ENCODE data around the gene RBM22. TPM values are rescaled to one million over a fixed set of nuclear protein-coding genes. Genes with fewer than 3 reads are reported as not detected.

RBM22 gene
- total RNA-seq, 1 donor from 2014 or later, result 30.5 TPM

- ATAC-seq, result no peak
- intact Hi-C loops (cut with DNase I), result loop anchor here (5.0 to 10.0 kb wide), 2 partner anchors 44 to 203 kb away; partner anchors contain the start of gene RBM22
Observed at GRCh38 chr5:150658121-150658520, 42.7 kb downstream of the RBM22 start.

DNA sequence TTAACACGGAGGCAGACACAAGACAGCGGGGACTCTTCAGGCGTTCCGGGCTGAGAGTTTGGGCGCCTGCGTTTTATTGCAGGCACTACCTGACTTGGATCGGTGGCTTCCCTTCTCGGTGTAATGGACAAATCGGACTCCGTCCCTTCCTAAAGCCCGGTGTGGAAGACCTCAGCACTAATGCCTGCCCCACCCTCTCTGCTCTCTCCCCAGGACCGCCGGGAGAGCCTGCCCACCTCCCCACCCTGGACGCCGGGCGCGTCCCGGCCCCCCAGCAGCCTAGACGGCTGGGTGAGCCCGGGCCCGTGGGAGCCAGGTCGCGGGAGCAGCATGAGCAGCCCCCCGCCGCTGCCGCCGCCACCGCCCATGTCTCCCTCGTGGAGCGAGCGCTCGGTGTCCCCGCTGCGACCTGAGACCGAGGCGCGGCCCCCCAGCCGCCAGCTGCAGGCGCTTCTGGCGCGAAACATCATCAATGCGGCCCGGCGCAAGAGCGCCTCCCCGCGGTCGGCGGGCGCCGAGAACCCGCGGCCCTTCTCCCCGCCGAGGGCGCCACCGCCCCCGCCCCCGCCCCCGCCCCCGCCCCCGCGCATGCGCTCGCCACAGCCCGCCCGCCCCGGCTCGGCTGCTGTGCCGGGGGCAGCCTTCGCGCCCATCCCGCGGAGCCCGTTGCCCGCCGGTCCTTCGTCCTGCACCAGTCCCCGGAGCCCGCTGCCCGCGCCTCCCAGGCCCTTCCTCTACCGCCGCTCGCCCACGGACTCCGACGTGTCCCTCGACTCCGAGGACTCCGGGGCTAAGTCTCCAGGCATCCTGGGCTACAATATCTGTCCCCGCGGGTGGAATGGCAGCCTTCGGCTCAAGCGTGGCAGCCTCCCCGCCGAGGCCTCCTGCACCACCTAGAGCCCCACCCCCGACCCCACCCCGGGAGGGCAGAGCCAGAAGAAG, 44.4 kb downstream of the RBM22 start:
- peak; percentile 88 for DNase-seq (ENCODE audit: missing footprints)
- ATAC-seq, result peak; percentile 65
- intact Hi-C loops (cut with DNase I), result loop anchor here (1.0 to 10.0 kb wide), 4 partner anchors 46 to 202 kb away; partner anchors contain the start of gene RBM22

More at GRCh38 chr5:150658121-150658520, 42.7 kb downstream of the RBM22 start:
- no peak for DNase-seq (ENCODE audit: missing footprints)

DNA sequence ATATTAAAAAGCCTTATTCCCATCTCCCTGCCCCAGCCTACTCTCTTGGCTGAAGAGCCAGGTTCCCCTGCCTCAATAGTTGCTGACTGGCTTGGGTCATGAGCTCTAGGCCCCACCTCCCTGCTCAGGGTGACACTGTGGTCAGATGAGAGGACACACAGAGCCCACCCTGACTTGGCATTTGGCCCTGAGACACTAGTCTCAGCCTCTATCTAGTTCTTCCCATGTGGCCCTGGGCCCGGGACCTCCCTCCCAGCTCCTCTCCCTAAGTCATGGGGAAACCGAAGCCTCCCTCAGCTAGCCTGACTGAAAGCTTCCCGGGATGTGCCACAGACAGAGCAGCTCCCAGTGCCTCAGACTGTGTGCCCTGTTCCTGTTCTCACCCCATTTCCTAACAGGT, 45.6 kb downstream of the RBM22 start:
- DNase-seq (ENCODE audit: missing footprints) (no peak), ATAC-seq (no peak)
- intact Hi-C loops (cut with DNase I), result loop anchor here (5.0 to 10.0 kb wide), 2 partner anchors 47 to 200 kb away; partner anchors contain the start of gene RBM22

DNA sequence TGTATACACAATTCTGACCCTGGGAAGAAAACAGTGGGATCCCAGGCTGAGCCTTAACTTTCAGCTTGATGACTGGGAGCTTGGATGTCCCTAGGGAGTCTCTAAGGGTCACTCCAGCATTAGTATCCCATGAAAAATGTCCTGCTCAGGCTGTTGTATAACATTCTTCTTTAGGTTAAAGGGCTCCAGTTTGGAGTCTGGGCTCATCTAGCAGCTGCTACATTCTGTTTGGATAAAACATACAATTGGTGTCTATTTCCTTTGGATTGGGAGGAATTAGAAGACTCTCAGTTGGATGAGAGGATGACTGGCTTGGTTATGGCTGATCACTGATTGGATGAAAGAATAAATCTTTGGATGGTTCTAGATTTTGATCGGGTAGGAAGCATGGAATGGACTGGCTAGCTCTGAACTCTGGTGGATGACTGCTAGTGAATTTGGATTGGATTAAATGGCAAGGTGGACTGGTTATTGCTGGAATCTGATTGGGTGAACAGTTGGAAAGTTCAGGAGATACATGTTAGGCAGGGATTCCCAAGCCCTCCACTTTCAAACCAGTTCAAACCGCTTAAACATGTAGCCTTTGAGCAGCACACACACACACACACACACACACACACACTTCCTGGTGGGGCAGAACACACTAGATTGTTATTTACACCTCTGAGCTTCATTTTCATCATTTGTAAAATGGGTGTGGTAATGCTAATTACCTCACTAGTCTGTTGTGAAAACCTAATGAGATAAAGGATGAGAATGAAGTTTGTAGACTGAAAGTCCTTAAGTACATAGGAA, 46.9 kb downstream of the RBM22 start:
- no peak for DNase-seq (ENCODE audit: missing footprints)
- intact Hi-C loops (cut with DNase I), result loop anchor here (10.0 kb wide), 1 partner anchor 199 kb away; no protein-coding TSS in a partner anchor
- no peak for ATAC-seq

- ATAC-seq (no peak), DNase-seq (ENCODE audit: missing footprints) (no peak)
- intact Hi-C loops (cut with DNase I), result loop anchor here (10.0 kb wide), 1 partner anchor 198 kb away; no protein-coding TSS in a partner anchor
Observed at GRCh38 chr5:150653145-150653761, 47.6 kb downstream of the RBM22 start.

GRCh38 chr5:150651924-150652671, 48.8 kb downstream of the RBM22 start:
- ATAC-seq (no peak), DNase-seq (ENCODE audit: missing footprints) (no peak)
- intact Hi-C loops (cut with DNase I), result loop anchor here (10.0 kb wide), 1 partner anchor 197 kb away; no protein-coding TSS in a partner anchor

DNA sequence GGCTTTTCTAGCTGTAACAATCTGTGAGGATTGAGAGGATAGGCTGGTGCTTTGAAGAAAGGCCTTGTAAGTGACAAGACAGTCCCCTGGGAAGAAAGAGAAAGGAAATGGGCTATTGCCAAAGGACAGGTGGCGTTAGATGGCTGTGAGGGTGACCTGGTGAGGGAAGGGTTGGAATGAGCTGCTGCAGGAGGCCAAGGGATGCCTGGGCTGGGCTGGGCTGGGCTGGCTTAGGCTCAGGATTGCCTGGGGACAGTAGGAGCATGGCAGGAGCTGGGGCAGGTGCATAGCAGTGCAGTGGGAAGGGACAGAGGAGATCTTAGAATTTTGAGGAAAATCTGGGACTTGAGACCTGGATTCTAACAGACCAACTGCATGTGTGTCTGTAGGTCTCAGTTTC, 49.5 kb downstream of the RBM22 start:
- intact Hi-C loops (cut with DNase I), result loop anchor here (10.0 kb wide), 1 partner anchor 197 kb away; no protein-coding TSS in a partner anchor

DNA sequence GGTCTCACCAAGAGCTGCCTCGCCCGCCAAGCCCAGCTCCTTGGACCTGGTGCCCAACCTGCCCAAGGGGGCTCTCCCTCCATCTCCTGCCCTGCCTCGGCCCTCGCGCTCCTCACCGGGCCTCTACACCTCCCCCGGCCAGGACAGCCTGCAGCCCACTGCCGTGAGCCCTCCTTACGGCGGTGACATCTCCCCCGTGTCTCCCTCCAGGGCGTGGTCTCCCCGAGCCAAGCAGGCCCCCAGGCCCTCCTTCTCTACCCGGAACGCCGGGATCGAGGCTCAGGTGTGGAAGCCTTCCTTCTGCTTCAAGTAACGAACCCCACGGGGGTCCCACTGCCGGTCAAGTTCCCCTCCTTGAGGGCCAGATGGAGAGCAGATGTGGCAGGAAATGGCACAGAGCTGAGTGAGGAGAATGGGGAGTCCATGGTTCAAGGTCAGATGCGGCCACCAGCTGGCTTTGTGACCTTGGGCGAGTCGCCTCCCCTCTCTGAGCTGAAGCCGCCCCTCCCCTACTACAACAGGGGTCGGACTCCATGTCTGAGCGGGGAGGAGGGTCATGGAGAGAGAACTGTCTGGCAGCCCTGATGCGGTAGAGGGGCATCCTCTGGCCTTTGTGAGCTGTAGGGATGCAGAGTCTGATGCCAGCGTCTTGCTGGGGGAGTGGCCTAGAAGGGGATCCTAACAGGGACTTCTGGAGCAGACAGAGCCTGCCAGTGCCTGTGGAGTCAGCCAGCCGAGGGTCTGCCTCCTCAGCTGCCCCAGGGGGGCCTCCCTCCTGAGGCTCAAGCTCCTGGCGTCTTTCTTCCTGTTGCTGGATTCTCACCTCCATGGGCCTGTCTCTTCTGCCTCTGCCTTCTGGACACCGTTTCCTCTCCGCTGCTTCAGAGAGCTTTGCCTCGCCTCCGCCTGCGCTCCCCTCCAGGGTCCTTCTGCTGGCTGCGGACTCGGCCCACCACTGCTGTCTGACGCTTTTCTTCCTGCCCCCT, 50.5 kb downstream of the RBM22 start:
- DNase-seq (ENCODE audit: missing footprints) (no peak), ATAC-seq (no peak)
- intact Hi-C loops (cut with DNase I), result loop anchor here (10.0 kb wide), 1 partner anchor 196 kb away; no protein-coding TSS in a partner anchor

More for the DNA sequence above, 49.5 kb downstream of the RBM22 start:
- DNase-seq (ENCODE audit: missing footprints), result no peak
- ATAC-seq, result no peak

DNA sequence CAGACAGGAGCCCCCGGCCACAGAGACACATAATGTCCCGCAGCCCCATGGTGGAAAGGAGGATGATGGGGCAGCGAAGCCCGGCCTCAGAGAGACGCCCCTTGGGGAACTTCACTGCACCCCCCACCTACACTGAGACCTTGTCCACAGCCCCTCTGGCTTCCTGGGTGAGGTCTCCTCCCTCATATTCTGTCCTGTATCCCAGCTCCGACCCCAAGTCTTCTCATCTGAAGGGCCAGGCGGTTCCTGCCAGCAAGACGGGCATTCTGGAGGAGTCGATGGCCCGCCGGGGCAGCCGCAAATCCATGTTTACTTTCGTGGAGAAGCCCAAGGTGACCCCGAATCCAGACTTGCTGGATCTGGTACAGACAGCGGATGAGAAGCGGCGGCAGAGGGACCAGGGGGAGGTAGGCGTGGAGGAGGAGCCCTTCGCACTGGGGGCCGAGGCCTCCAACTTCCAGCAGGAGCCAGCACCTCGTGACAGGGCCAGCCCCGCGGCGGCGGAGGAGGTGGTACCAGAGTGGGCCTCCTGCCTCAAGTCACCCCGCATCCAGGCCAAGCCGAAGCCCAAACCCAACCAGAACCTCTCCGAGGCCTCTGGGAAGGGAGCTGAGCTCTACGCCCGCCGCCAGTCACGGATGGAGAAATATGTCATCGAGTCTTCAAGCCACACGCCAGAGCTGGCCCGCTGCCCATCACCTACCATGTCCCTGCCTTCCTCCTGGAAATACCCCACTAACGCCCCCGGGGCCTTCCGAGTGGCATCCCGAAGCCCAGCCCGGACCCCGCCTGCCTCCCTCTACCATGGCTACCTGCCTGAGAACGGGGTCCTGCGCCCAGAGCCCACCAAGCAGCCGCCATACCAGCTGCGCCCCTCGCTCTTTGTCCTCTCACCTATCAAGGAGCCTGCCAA, 51.5 kb downstream of the RBM22 start:
- DNase-seq (ENCODE audit: missing footprints) (peak; percentile 86), ATAC-seq (peak; percentile 30)
- intact Hi-C loops (cut with DNase I), result loop anchor here (5.0 to 10.0 kb wide), 2 partner anchors 37 to 195 kb away; no protein-coding TSS in a partner anchor

- intact Hi-C loops (cut with DNase I), result loop anchor here (5.0 kb wide), 1 partner anchor 36 kb away; no protein-coding TSS in a partner anchor
- ATAC-seq (no peak), DNase-seq (ENCODE audit: missing footprints) (no peak)
Observed at GRCh38 chr5:150648294-150649107, 52.4 kb downstream of the RBM22 start.

- ATAC-seq (peak; percentile 64), DNase-seq (ENCODE audit: missing footprints) (peak; percentile 89)
- intact Hi-C loops (cut with DNase I), result loop anchor here (5.0 kb wide), 1 partner anchor 35 kb away; no protein-coding TSS in a partner anchor
Observed at GRCh38 chr5:150647275-150648251, 53.3 kb downstream of the RBM22 start.

DNA sequence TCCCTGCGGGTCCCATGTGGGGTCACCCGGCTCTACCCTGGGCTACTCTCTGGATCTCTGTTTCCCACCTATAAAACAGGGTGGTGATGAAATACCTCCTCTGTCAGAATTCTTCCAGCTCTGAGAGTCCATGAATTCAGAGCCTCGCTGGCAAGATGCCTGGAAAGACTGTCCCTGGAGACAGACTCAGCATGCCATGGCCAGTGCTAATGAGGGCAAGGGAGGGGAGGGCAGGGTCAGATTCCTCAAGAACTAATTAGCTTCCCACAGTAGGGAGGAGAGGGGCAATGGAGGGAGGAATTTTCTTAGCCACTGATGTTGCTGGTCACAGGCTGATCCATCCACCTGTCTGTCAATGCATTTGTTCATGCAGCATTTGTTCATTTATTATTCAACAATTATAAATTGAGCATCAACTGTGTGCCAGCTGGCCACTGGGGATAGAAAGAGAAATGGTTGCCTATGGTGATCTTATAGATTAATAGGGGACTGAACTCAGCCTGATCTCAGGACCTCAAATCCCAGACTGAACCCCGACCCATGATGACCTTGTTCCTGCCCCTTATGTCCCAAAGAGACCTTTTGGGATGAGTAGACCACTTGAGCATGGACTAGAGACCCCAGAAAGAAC, 55.7 kb downstream of the RBM22 start:
- intact Hi-C loops (cut with DNase I), result loop anchor here (5.0 kb wide), 1 partner anchor 33 kb away; no protein-coding TSS in a partner anchor
- no peak for ATAC-seq
- no peak for DNase-seq (ENCODE audit: missing footprints)

DNA sequence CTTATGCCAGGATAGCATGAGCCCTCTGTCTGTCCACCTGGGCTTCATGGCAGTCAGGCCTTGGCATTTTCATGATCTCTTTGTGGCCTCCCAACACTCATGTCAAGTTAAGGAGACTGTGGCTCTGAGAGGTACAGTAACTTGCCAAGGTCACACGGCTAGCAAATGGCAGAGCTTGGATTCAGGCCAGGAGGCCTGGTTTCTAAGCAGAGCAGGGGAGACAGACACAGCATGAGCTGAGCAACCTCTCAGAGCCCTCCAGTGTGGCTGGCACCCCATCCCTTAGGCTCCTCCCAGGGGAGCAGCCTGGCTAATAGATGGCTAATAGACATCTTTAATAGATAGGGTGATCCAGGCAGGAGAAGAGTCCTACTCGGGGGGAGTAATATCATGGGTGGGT, 56.3 kb downstream of the RBM22 start:
- intact Hi-C loops (cut with DNase I), result no loop called here
- ATAC-seq, result peak; percentile 21
- DNase-seq (ENCODE audit: missing footprints), result no peak
